Measurements from ENCODE around the gene PRKCH.

DNA sequence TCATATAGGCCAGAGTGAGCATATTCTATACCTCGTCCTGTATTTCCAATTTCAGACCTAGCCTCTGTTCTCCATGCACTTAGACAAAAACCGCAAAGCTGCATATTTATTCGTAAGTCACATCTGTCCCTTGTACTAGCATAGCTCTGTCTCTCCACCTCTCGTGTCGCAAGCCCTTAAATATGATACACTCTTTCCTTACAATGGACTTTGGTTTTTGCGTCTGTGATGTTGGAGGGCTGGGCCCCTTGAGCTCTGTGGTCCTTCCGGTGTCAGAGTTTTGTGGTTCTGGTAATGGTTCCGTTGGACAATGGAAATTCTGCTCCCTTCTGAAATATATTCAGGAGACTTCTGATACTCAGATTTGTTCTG, 11.3 kb downstream of the PRKCH start:
- TF ChIP-seq CTCF (IDR thresholded peaks at IDR 0.05; ENCODE audit: low read depth, low read length) (no peak), EZH2phosphoT487 (IDR thresholded peaks at IDR 0.05; ENCODE audit: low read depth) (no peak)
